Vagina (tissue), 2 donors: ENCODE results near the gene SLC9B1.

Experiments used
- CTCF ChIP-seq, 3 experiments: fragments of 450-650 bp in 2 of 3; fragments of 200-600 bp in 1 of 3; sonication (generic) in 1 of 3; IDR thresholded peaks; one replicate each; pipeline ENCODE4 v1.5.1; 2017 to 2019; ENCODE audit warnings: antibody characterized with exemption in 3 of 3, mild to moderate bottlenecking in 2 of 3, moderate library complexity in 2 of 3
- POLR2AphosphoS5 ChIP-seq, 2 donors: sonication (generic); formaldehyde crosslinking; IDR thresholded peaks; one replicate each; pipeline ENCODE4 v1.9.0; 2017; ENCODE audit warnings: antibody characterized with exemption in 2 of 2, mild to moderate bottlenecking in 2 of 2, low read depth in 1 of 2; ENCODE audit not compliant: insufficient read depth in 1 of 2

GRCh38 chr4:102858828-102859464 is 160.6 kb downstream of the SLC9B1 start:
- TF ChIP-seq POLR2AphosphoS5 (IDR thresholded peaks at IDR 0.05; ENCODE audit: insufficient read depth in 1 of 2, low read depth in 1 of 2) (no peak), CTCF (IDR thresholded peaks at IDR 0.05) (no peak)
